Stimulated activated CD8-positive, alpha-beta memory T cell treated with anti-CD3 and anti-CD28 coated beads, Interleukin-12 subunit alpha, Interleukin-12 subunit beta, amount 100 ng/mL, for 1 hour (primary cell): ENCODE measurements around the gene SPC24.
"Not testable (repeated sequence)": the region's sequence is repeated elsewhere in the genome, so short reads cannot be mapped to it uniquely, and the experiment has no call there.

Experiments
- DNase-seq: peaks from one replicate; pipeline ENCODE4 v3.0.0-alpha.2; 2020; ENCODE audit warnings: low read depth

The SPC24 gene

GRCh38 chr19:11164879-11165406 is 9.4 kb upstream of the SPC24 start:
- no peak for DNase-seq

GRCh38 chr19:11164296-11164695 is 8.7 kb upstream of the SPC24 start:
- DNase-seq = no peak

DNA sequence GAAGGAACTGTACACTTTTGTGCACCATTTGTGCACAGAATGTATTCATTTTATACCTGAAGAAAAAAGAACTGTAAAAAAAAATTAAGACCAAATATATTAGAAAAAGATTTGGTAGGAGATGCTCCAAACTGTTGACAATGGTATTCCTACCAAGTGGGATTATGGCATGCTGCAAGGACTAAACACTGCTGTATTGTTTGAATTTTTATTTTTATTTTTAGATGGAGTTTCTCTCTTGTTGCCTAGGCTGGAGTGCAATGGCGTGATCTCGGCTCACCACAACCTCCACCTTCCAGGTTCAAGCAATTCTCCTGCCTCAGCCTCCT is 4.8 kb upstream of the SPC24 start:
- not testable (repeated sequence) for DNase-seq

DNA sequence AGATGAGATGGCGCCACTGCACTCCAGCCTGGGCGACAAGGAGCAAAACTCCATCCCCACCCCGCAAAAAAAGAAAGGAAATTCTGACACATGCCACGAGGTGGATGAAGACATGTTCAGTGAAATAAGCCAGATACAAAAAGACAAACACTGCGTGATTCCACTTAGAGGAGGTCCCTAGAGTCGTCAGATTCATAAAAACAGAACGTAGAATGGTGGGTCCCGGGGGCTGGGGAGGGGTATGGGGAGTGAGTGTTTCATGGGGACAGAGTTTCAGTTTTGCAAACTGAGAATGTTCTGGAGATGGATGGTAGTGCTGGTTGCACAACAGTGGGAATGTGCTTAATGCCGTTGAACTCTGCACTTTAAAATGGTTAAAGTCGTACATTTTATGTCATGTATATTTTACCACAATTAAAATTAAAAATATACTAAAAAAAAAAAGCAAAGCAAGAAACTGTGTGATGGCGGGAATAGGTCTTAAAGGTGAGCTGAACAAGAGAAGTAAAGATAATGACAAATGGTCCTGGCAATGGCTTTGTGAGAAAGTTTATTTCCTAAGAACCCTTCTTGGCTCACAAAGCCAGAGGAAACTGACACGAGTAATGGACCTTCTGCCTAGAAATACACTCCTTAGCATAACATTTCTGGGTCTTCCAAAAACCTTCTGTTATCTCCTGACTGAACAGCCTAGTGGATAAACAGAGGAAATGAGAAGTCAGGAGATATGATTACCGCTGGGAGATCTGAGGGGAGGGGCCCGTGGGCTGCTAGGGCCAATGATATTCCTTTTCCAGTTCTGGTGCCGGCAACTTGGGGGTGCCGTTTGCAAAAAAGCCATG is 4.2 kb upstream of the SPC24 start:
- no peak for DNase-seq

DNA sequence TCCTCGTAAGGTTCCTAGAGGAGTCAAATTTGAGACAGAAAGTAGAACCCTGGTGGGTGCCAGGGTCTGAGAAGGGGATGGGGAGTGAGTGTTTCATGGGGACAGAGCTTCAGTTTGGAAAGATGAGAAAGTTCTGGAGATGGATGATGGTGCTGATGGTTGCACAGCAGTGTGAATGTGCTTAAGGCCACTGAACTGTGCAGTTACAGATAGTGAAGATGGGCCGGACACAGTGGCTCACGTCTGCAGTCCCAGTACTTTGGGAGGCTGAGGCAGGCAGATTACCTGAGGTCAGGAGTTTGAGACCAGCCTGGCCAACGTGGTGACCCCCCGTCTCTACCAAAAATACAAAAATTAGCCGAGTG is 917 bp downstream of the SPC24 start:
- no peak for DNase-seq

DNA sequence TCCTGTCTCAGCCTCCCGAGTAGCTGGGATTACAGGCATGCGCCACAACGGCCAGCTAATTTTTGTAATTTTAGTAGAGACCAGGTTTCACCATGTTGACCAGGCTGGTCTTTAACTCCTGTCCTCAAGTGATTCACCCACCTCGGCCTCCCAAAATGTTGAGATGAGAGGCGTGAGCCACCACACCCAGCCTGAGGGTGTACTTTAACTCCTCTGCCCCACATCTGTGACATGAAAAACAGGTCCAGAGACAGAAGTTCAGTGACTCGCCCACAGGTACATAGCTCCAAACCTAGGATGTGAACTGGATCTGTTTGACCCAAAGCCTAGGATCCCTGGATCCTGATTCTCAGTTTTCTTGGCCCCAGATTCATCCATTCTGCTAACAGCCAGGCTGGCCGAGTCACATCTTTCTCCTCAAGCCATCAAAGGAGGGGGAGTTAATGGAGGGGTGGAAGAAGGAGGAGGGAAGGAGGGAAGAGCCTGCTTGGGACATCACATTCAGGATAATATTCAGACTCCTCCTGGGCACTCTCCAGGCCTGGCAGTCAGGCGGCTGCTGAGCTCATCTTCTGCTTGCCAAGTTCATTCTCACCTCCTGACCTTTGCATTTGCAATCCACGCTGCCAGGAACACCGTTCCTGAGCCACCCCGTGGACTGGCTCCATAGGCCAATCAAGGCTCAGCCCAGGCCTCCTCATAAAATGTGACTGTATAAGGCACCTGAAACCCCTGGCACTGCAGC is 3.1 kb downstream of the SPC24 start:
- DNase-seq = no peak

GRCh38 chr19:11151181-11151580 is 4.4 kb downstream of the SPC24 start:
- no peak for DNase-seq

DNA sequence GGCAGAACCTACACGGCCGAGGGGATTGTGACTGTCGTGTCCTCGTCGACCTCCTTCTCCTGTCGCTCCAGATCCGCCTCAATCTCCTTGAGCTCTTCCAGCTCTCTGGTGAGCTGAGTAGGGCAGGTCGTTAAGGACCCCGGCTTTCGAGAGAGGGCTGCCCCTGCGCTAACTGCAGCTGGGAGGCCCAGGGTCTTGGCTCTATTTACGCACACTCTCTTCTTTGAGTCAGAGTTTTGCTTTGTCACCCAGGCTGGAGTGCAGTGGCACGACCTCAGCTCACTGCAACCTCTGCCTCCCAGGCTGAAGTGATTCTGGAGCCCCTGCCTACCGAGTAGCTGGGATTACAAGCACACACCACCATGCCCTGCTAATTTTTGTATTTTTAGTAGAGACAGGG is 7.6 kb downstream of the SPC24 start:
- no peak for DNase-seq

- DNase-seq = no peak
These were observed 10.1 kb downstream of the SPC24 start for GRCh38 chr19:11145536-11145924.

GRCh38 chr19:11142528-11143171 is 12.9 kb downstream of the SPC24 start:
- no peak for DNase-seq

DNA sequence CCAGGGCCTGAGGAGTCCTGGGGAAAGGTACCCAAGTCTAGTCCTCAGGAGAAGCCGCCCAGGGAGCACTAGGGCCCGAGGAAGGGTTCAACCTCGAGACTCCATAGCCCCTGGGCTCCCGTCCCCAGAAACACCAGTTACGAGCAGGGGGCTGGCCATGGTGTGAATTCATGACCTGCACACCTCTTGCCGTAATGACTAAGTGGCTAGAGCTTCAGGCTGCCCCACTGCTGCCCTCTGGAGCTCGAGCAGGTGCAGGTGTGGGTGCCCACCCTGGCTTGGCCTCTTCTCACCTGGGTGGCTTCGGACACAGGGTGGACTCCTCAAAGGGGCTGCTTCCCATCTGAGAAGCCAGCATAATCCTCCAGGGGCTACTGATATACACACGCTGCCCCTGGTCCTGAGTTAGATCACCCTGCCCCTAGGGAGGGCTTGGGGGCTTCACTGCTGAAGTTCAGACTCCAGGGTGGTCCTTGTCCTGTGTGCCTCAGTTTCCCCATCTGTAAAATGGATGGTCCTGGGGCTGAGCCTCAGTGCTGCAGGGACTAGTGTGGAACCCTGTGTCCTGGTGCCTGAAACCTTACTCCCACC is 13.6 kb downstream of the SPC24 start:
- DNase-seq = no peak

- no peak for DNase-seq
These were observed 14.7 kb downstream of the SPC24 start for GRCh38 chr19:11140896-11141295.

DNA sequence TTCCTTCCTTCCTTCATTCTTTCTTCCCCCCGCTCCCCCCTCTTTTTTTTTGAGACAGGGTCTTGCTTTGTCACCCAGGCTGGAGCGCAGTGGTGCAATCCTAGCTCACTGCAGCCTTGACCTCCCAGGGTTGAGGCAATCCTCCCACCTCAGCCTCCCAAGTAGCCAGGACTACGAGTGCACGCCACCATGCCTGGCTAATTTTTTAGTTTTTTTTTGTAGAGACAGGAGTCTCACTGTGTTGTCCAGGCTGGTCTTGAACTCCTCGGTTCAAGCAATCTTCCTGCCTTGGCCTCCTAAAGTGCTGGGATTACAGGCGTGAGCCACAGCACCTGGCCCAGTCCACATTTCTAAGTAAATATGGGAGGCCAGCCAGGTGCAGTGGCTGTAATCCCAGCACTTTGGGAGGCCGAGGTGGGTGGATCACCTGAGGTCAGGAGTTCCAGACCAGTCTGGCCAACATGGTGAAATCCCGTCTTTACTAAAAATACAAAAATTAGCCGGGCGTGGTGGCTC is 15.5 kb downstream of the SPC24 start:
- DNase-seq = not testable (repeated sequence)

DNA sequence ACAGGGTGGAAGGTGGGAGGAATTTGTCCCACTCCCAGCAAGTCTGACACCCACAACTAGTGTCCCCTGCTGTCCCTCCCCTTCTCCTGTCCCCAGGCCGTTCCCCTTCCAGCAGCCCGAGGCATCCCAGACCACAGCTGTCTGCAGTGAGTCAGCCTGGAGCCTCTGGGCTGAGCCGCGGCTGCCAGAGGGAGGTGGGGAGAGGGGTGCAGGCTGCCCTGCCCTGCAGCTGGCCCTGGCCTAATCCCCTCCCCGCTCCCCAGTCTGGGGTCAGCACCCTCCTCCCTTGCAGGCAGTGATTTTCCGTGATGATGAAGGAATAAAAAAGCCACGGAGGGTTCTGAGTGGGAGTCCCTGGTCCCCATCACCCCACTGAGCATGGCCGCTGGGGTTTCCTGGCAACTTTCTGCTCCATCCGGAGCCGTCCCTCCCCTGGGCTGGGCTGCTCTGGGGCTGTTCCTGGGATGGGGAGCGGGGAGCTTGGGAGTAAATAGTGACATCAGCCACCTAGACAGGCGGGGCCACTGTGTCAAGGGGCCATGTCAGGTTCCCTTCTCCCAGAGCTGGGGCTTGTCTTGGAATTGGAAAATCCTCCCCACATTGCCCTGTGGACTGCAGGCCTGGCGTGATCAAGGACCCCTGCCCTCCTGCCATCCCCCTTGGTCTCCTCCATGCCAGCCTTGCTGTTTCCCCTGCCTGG is 16.8 kb downstream of the SPC24 start:
- no peak for DNase-seq

GRCh38 chr19:11137542-11138384 is 17.8 kb downstream of the SPC24 start:
- peak; percentile 16 for DNase-seq

- no peak for DNase-seq
These were observed 19.0 kb downstream of the SPC24 start for GRCh38 chr19:11136400-11137101.

DNA sequence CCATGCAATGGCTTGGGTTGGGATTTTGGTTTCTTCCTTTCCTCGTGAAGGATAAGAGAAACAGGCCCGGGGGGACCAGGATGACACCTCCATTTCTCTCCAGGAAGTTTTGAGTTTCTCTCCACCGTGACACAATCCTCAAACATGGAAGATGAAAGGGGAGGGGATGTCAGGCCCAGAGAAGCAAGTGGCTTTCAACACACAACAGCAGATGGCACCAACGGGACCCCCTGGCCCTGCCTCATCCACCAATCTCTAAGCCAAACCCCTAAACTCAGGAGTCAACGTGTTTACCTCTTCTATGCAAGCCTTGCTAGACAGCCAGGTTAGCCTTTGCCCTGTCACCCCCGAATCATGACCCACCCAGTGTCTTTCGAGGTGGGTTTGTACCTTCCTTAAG is 24.1 kb downstream of the SPC24 start:
- no peak for DNase-seq

GRCh38 chr19:11130824-11131455 is 24.6 kb downstream of the SPC24 start:
- peak; percentile 52 for DNase-seq

DNA sequence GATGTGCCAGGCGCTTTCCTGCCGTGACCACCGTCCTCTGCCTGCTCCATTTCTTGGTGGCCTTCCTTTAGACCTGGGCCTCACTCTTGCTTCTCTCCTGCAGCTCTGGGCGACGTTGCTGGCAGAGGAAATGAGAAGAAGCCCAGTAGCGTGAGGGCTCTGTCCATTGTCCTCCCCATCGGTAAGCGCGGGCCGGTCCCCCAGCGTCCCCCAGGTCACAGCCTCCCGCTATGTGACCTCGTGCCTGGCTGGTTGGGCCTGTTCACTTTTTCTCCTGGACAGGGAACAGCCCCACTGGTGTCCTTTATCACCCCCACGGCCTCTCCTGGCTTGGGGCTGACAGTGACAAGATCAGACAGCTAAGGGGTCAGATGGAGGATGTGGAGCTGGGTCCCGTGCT is 27.7 kb downstream of the SPC24 start:
- no peak for DNase-seq
